Measurements from ENCODE around the gene SRPRB. TPM values are rescaled to one million over a fixed set of nuclear protein-coding genes. Genes with fewer than 3 reads are reported as not detected.

The SRPRB gene
- total and polyA plus RNA-seq, 2 experiments from 2014 or later = 29.2 to 40.9 TPM

DNA sequence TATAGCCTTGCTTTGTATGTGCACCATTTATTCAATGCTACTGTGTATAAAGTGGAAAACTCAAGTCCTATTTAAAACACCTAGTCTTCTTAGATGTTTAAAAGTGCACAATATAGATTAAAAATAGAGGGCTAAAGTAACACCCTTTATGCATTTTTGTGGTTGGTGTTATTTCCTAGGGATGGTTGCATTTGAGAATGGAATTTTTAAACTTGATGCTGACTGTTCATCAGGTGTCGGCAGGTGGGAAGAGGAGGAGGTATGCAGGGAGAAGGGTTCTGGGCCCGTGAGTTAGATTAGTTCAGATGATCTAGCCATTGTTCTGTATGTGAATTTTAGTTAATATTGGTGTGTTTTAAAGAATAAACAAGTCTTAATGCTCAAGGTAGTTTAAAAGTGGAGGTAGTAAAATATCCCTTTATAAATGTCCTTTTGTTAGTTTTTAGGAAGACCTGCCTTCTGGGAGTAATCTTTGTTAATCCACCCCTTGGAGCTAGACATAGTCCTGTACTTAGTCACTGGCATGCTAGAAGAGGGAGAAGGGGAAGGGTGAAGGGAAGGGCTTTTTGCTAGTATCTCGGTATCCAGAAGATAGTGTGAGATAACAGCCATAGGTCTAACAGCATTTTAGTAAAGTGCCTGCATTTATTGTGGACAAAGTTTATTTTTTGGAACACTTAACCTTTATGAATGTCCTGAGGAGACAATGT lies 8.1 kb upstream of the SRPRB start:
- H3K9me3 ChIP-seq (ENCODE audit: low read depth) = no peaks in the 10 kb centered on the region
- TF ChIP-seq, protein P1, sequence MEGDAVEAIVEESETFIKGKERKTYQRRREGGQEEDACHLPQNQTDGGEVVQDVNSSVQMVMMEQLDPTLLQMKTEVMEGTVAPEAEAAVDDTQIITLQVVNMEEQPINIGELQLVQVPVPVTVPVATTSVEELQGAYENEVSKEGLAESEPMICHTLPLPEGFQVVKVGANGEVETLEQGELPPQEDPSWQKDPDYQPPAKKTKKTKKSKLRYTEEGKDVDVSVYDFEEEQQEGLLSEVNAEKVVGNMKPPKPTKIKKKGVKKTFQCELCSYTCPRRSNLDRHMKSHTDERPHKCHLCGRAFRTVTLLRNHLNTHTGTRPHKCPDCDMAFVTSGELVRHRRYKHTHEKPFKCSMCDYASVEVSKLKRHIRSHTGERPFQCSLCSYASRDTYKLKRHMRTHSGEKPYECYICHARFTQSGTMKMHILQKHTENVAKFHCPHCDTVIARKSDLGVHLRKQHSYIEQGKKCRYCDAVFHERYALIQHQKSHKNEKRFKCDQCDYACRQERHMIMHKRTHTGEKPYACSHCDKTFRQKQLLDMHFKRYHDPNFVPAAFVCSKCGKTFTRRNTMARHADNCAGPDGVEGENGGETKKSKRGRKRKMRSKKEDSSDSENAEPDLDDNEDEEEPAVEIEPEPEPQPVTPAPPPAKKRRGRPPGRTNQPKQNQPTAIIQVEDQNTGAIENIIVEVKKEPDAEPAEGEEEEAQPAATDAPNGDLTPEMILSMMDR (IDR thresholded peaks at IDR 0.05; ENCODE audit: low read depth, low read length) = no peak
- H3K36me3 ChIP-seq = no peaks in the 10 kb centered on the region

DNA sequence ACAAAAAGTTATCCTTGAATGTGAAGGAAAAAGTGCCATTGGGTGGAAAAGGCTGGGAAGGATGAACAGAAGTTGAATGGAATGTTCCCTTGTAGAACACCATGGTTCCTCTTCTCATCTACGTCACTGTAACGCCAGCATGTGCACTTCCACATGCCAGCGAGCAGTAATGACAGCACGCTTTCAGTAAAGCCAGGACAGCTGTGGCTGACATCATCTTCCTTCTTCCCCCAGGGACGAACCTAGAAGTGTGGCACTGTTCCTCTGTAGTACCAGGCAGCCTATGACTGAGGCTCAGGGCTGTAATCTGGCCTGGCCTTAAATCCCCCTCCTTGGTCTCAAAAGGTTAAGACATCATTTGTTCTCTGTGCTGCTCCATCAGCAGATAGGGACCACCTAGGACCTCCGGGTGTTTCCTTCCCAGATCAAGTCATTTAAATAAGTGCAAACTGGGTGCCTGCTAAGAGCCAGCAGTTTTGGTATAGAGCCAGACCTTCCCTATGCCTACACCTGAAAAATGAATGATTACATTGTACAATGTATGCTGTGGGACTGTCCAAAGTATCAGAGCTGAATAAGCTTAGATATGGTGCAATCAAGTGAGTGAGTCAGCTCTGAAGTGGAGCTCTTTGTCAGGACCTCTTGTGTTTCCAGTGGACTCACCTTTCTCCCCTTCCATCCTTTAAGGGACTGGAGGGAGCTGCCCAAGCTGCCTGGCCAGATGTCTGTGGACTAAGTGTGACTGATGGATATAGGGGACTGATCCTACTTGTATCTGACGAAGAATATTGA lies 5.6 kb upstream of the SRPRB start:
- peak in 1 of 2 donors; percentile 30 for DNase-seq (ENCODE audit: low read depth in 1 of 2, low spot score in 1 of 2)
- Histone ChIP-seq H3K4me1 (ENCODE audit: low read depth) (no peaks in the 10 kb centered on the region), H3K36me3 (no peaks in the 10 kb centered on the region), H3K4me3 (no peak overlapping the region), H3K27ac (no peak overlapping the region), H3K9me3 (ENCODE audit: low read depth) (no peaks in the 10 kb centered on the region), H3K27me3 (peaks cover 30% of the 10 kb centered on the region)
- TF ChIP-seq, protein P1 (IDR thresholded peaks at IDR 0.05; ENCODE audit: low read depth, low read length) = no peak

More for the DNA sequence above, 8.1 kb upstream of the SRPRB start:
- Histone ChIP-seq H3K27ac (no peak overlapping the region), H3K4me3 (no peak overlapping the region), H3K4me1 (ENCODE audit: low read depth) (no peaks in the 10 kb centered on the region), H3K27me3 (peaks cover 28% of the 10 kb centered on the region)
- no peak for DNase-seq (ENCODE audit: low read depth in 1 of 2, low spot score in 1 of 2)

DNA sequence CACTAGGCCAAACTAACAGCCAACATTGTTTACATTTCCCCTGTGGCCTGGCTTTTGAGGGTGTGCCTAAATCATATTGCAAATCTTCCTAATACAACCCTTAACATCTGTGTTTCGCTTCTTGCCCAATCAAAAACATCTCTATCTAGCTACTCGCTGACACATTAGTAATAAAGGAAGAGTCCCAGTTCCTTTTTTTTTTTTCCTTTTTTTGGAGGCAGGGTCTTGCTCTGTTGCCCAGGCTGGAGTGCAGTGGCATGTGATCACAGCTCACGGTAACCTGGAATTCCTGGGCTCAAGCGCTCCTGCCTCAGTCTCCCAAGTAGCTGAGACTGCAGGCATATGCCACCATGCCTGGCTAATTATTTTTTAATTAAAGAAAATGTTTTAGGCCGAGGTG lies 2.1 kb upstream of the SRPRB start:
- no peak for DNase-seq (ENCODE audit: low read depth in 1 of 2, low spot score in 1 of 2)
- peaks cover 3% of the 10 kb centered on the region for H3K4me1 ChIP-seq (ENCODE audit: low read depth)
- TF ChIP-seq, protein P1 (IDR thresholded peaks at IDR 0.05; ENCODE audit: low read depth, low read length) = no peak

DNA sequence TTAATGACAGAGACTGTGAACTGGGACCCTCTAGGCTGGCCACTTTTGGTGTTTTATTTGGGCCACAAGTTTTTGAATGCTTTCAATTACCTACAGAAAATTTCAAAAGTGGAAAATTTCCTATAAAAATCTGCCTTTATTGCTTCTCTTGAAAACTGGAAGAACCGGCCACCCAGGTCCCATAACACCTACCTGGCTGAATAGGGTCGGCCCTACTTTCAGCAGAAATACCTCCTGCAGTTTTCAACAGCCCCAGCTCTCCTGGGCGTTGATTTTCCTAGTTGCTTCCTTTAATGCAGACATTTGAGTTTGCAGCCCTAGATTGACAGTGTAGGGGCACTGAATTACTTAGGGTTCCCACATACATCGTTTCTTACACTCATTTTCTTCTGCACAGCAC lies 719 bp upstream of the SRPRB start:
- H3K9me3 ChIP-seq (ENCODE audit: low read depth) = no peaks in the 10 kb centered on the region
- peaks cover 25% of the 10 kb centered on the region for H3K27me3 ChIP-seq
- peaks cover 3% of the 10 kb centered on the region for H3K4me1 ChIP-seq (ENCODE audit: low read depth)
- TF ChIP-seq, protein P1 (IDR thresholded peaks at IDR 0.05; ENCODE audit: low read depth, low read length) = no peak
- H3K4me3 ChIP-seq = no peak overlapping the region
- H3K27ac ChIP-seq = no peak overlapping the region
- no peaks in the 10 kb centered on the region for H3K36me3 ChIP-seq
- DNase-seq (ENCODE audit: low read depth in 1 of 2, low spot score in 1 of 2) = no peak

More for the DNA sequence above, 2.1 kb upstream of the SRPRB start:
- Histone ChIP-seq H3K9me3 (ENCODE audit: low read depth) (no peaks in the 10 kb centered on the region), H3K4me3 (no peak overlapping the region), H3K27ac (no peak overlapping the region), H3K36me3 (no peaks in the 10 kb centered on the region), H3K27me3 (peaks cover 29% of the 10 kb centered on the region)

DNA sequence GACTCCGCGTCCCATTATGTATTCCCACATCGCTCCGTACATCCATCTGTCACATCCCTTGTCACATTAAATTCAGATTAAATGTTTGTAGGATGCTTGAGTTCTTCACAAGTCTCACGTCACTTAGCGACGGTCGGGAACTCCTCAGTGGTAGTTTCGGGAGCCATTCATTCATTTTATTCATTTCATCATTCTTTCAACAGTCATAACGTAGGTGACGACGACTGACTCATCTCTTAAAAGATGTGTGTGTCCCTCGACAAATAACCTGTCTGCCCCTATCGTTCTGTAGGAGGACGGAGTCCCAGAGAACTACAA lies 272 bp upstream of the SRPRB start:
- H3K9me3 ChIP-seq (ENCODE audit: low read depth) = no peaks in the 10 kb centered on the region
- H3K27me3 ChIP-seq = peaks cover 20% of the 10 kb centered on the region
- TF ChIP-seq, protein P1 (IDR thresholded peaks at IDR 0.05; ENCODE audit: low read depth, low read length) = no peak
- peak overlapping the region; percentile 96 for H3K4me3 ChIP-seq
- peaks cover 4% of the 10 kb centered on the region for H3K36me3 ChIP-seq
- DNase-seq (ENCODE audit: low read depth in 1 of 2, low spot score in 1 of 2) = no peak
- H3K27ac ChIP-seq = no peak overlapping the region
- H3K4me1 ChIP-seq (ENCODE audit: low read depth) = peaks cover 3% of the 10 kb centered on the region

Data from cardiac muscle cell (in vitro differentiated cells and primary cell).